CD4-positive, CD25-positive, alpha-beta regulatory T cell (primary cell): ENCODE data around the gene IQSEC3. TPM values are rescaled to one million over a fixed set of nuclear protein-coding genes. Genes with fewer than 3 reads are reported as not detected.
A peak's percentile ranks its signal among the peaks of the same experiment; 100 is the strongest.
"Not testable (repeated sequence)": the region's sequence is repeated elsewhere in the genome, so short reads cannot be mapped to it uniquely, and the experiment has no call there.

ENCODE experiments used
- ATAC-seq, 2 donors: fragments of 150-1000 bp; cut with Tn5 transposase; one replicate each; pipeline ENCODE4 v1.10.0; 2021; ENCODE audit warnings: low read depth in 2 of 2, moderate number of reproducible peaks in 2 of 2, moderate library complexity in 1 of 2
- DNase-seq, 3 donors: peaks; one replicate each; pipeline versions ENCODE4 v3.0.0 to v3.0.0-alpha.2; 2012 to 2022; ENCODE audit warnings: mixed read lengths in 1 of 3
- H3K27ac ChIP-seq: one replicate; pipeline ENCODE4 v1.7.0; 2013; ENCODE audit warnings: mild to moderate bottlenecking, low read length; ENCODE audit not compliant: insufficient read depth, poor library complexity, severe bottlenecking
- H3K27me3 ChIP-seq: one replicate; pipeline ENCODE4 v1.7.0; 2013; ENCODE audit warnings: low read length; ENCODE audit not compliant: control insufficient read depth, insufficient read depth
- H3K36me3 ChIP-seq: one replicate; pipeline ENCODE4 v1.7.0; 2013; ENCODE audit warnings: mild to moderate bottlenecking, low read length, moderate library complexity; ENCODE audit not compliant: control insufficient read depth, insufficient read depth
- H3K4me1 ChIP-seq: 2 replicates; pipeline ENCODE4 v1.7.0; 2013; ENCODE audit warnings: mild to moderate bottlenecking, low read length; ENCODE audit not compliant: insufficient read depth, control insufficient read depth, poor library complexity, severe bottlenecking
- H3K4me3 ChIP-seq: one replicate; pipeline ENCODE4 v1.7.0; 2013; ENCODE audit warnings: low read depth, mild to moderate bottlenecking, low read length, moderate library complexity
- H3K9me3 ChIP-seq, 2 experiments: 1 replicate in 1 of 2; 2 replicates in 1 of 2; pipeline ENCODE4 v1.7.0; 2013; ENCODE audit warnings: low read length in 2 of 2, mild to moderate bottlenecking in 1 of 2, moderate library complexity in 1 of 2; ENCODE audit not compliant: control insufficient read depth in 2 of 2
- H3K27ac Mint-ChIP-seq, 3 donors: one replicate each; pipeline ENCODE4 v1.8.0; 2020 to 2022; ENCODE audit warnings: mild to moderate bottlenecking in 3 of 3, mixed read lengths in 3 of 3, moderate library complexity in 2 of 3
- H3K27me3 Mint-ChIP-seq: one replicate; pipeline ENCODE4 v1.8.0; 2022; ENCODE audit warnings: mild to moderate bottlenecking, mixed read lengths
- H3K36me3 Mint-ChIP-seq: one replicate; pipeline ENCODE4 v1.8.0; 2020; ENCODE audit warnings: mixed read lengths
- H3K4me1 Mint-ChIP-seq, 4 donors: one replicate each; pipeline ENCODE4 v1.8.0; 2020 to 2022; ENCODE audit warnings: mixed read lengths in 4 of 4, mild to moderate bottlenecking in 1 of 4
- H3K4me3 Mint-ChIP-seq, 4 donors: one replicate each; pipeline ENCODE4 v1.8.0; 2020 to 2022; ENCODE audit warnings: mild to moderate bottlenecking in 4 of 4, mixed read lengths in 4 of 4, moderate library complexity in 3 of 4
- H3K9me3 Mint-ChIP-seq, 7 donors: one replicate each; pipeline ENCODE4 v1.8.0; 2020 to 2022; ENCODE audit warnings: mixed read lengths in 7 of 7, mild to moderate bottlenecking in 3 of 7, moderate library complexity in 2 of 7
- polyA plus RNA-seq, 4 donors: library from polyadenylated mRNA; unstranded; fragments of 300-500 nt; fragmentation: Illumina TruSeq; gene quantifications; one replicate each; pipeline ENCODE4 v1.2.3, GENCODE V29; 2021
- total RNA-seq: library from RNA; stranded (reverse); gene quantifications from one replicate; pipeline ENCODE4 v1.2.3, GENCODE V29; 2022

Gene IQSEC3
- total and polyA plus RNA-seq, 5 donors from 2014 or later: 0.05 to 0.15 TPM; not detected in 3

- DNase-seq (no peak), ATAC-seq (no peak)
- Histone ChIP-seq H3K27me3 (no peaks in the 10 kb centered on the region), H3K36me3 (no peaks in the 10 kb centered on the region), H3K4me3 (no peak overlapping the region), H3K27ac (no peak overlapping the region), H3K4me1 (no peaks in the 10 kb centered on the region), H3K9me3 (no peaks in the 10 kb centered on the region)
- Mint-ChIP-seq H3K9me3 (no peaks in the 10 kb centered on the region), H3K4me3 (no peak overlapping the region), H3K4me1 (peaks cover 0 to 7% (median 3%) of the 10 kb centered on the region in 4 donors), H3K27ac (no peak overlapping the region), H3K36me3 (no peaks in the 10 kb centered on the region), H3K27me3 (peaks cover 16% of the 10 kb centered on the region)
Measured at GRCh38 chr12:182381-182892, 115.9 kb downstream of the IQSEC3 start.

- no peak overlapping the region for H3K4me3 ChIP-seq
- H3K4me1 ChIP-seq: peaks cover 9% of the 10 kb centered on the region
- H3K4me1 Mint-ChIP-seq: peaks cover 0 to 11% (median 1%) of the 10 kb centered on the region in 4 donors
- peaks cover 15% of the 10 kb centered on the region for H3K27me3 Mint-ChIP-seq
- H3K9me3 ChIP-seq: no peaks in the 10 kb centered on the region
- H3K9me3 Mint-ChIP-seq: no peaks in the 10 kb centered on the region
- peak overlapping the region in 1 of 4 donors; percentile 68 for H3K4me3 Mint-ChIP-seq
- H3K36me3 ChIP-seq: no peaks in the 10 kb centered on the region
- no peaks in the 10 kb centered on the region for H3K36me3 Mint-ChIP-seq
- DNase-seq: no peak
- H3K27me3 ChIP-seq: no peaks in the 10 kb centered on the region
- H3K27ac ChIP-seq: no peak overlapping the region
- H3K27ac Mint-ChIP-seq: no peak overlapping the region
- no peak for ATAC-seq
Measured at GRCh38 chr12:184811-185575, 118.4 kb downstream of the IQSEC3 start.

- Mint-ChIP-seq H3K27me3 (peaks cover 15% of the 10 kb centered on the region), H3K36me3 (no peaks in the 10 kb centered on the region), H3K27ac (no peak overlapping the region), H3K4me3 (no peak overlapping the region), H3K4me1 (peaks cover 0 to 7% (median 0%) of the 10 kb centered on the region in 4 donors), H3K9me3 (peaks cover 0 to 2% (median 0%) of the 10 kb centered on the region in 7 donors)
- H3K9me3 ChIP-seq: no peaks in the 10 kb centered on the region
- no peak overlapping the region for H3K4me3 ChIP-seq
- DNase-seq (no peak), ATAC-seq (no peak)
- H3K27me3 ChIP-seq: no peaks in the 10 kb centered on the region
- no peaks in the 10 kb centered on the region for H3K36me3 ChIP-seq
- H3K4me1 ChIP-seq: peaks cover 9% of the 10 kb centered on the region
- H3K27ac ChIP-seq: no peak overlapping the region
Measured at GRCh38 chr12:185576-185955, 119.0 kb downstream of the IQSEC3 start.

GRCh38 chr12:186006-186625, 119.5 kb downstream of the IQSEC3 start:
- H3K9me3 Mint-ChIP-seq: peaks cover 0 to 2% (median 0%) of the 10 kb centered on the region in 7 donors
- H3K27me3 ChIP-seq: no peaks in the 10 kb centered on the region
- no peak overlapping the region for H3K27ac ChIP-seq
- H3K4me1 Mint-ChIP-seq: peaks cover 0 to 6% (median 0%) of the 10 kb centered on the region in 4 donors
- H3K27ac Mint-ChIP-seq: no peak overlapping the region
- H3K4me3 ChIP-seq: no peak overlapping the region
- peaks cover 16% of the 10 kb centered on the region for H3K27me3 Mint-ChIP-seq
- peaks cover 9% of the 10 kb centered on the region for H3K4me1 ChIP-seq
- H3K4me3 Mint-ChIP-seq: no peak overlapping the region
- no peaks in the 10 kb centered on the region for H3K9me3 ChIP-seq
- H3K36me3 ChIP-seq: no peaks in the 10 kb centered on the region
- no peak for ATAC-seq
- no peak for DNase-seq
- no peaks in the 10 kb centered on the region for H3K36me3 Mint-ChIP-seq

GRCh38 chr12:187986-188909, 121.7 kb downstream of the IQSEC3 start:
- not testable (repeated sequence) for DNase-seq, H3K27ac ChIP-seq, H3K36me3 Mint-ChIP-seq, H3K9me3 Mint-ChIP-seq, H3K4me3 ChIP-seq, H3K4me1 ChIP-seq, ATAC-seq, H3K27me3 ChIP-seq, H3K4me1 Mint-ChIP-seq, H3K27ac Mint-ChIP-seq, H3K36me3 ChIP-seq, H3K9me3 ChIP-seq
- H3K4me3 Mint-ChIP-seq: peak overlapping the region in 2 of 4 donors; percentile 80 to 87
- H3K27me3 Mint-ChIP-seq: peaks cover 23% of the 10 kb centered on the region

- ATAC-seq (peak; percentile 38 to 59), DNase-seq (peak in 2 of 3 donors; percentile 18 to 41)
- H3K4me3 Mint-ChIP-seq: peak overlapping the region in 2 of 4 donors; percentile 80 to 87
- Histone ChIP-seq H3K4me1 (peaks cover 9% of the 10 kb centered on the region), H3K4me3 (no peak overlapping the region), H3K27ac (no peak overlapping the region), H3K36me3 (no peaks in the 10 kb centered on the region), H3K27me3 (no peaks in the 10 kb centered on the region), H3K9me3 (no peaks in the 10 kb centered on the region)
- H3K9me3 Mint-ChIP-seq: peaks cover 0 to 2% (median 0%) of the 10 kb centered on the region in 7 donors
- no peak overlapping the region for H3K27ac Mint-ChIP-seq
- no peaks in the 10 kb centered on the region for H3K36me3 Mint-ChIP-seq
- peaks cover 0 to 6% (median 0%) of the 10 kb centered on the region in 4 donors for H3K4me1 Mint-ChIP-seq
- peaks cover 20% of the 10 kb centered on the region for H3K27me3 Mint-ChIP-seq
Measured at GRCh38 chr12:188910-189621, 122.5 kb downstream of the IQSEC3 start.

GRCh38 chr12:189622-189962, 123.0 kb downstream of the IQSEC3 start:
- Mint-ChIP-seq H3K27ac (no peak overlapping the region), H3K36me3 (no peaks in the 10 kb centered on the region), H3K9me3 (peaks cover 0 to 2% (median 0%) of the 10 kb centered on the region in 7 donors), H3K27me3 (peaks cover 20% of the 10 kb centered on the region), H3K4me1 (peaks cover 0 to 6% (median 0%) of the 10 kb centered on the region in 4 donors), H3K4me3 (peak overlapping the region in 1 of 4 donors; percentile 72)
- Histone ChIP-seq H3K27ac (no peak overlapping the region), H3K9me3 (no peaks in the 10 kb centered on the region), H3K36me3 (no peaks in the 10 kb centered on the region), H3K4me1 (peaks cover 9% of the 10 kb centered on the region), H3K27me3 (no peaks in the 10 kb centered on the region), H3K4me3 (no peak overlapping the region)
- ATAC-seq (no peak), DNase-seq (no peak)
